HG03469 (cell line): Measurements from ENCODE around the gene ECPAS.
"Not testable (repeated sequence)": the region's sequence is repeated elsewhere in the genome, so short reads cannot be mapped to it uniquely, and the experiment has no call there.

ENCODE experiments used
- ATAC-seq: cut with Tn5 transposase; IDR thresholded peaks from one replicate; pipeline ENCODE4 v1.9.1; 2021; ENCODE audit warnings: mild to moderate bottlenecking, moderate library complexity, moderate number of reproducible peaks; ENCODE audit not compliant: unreplicated experiment

ECPAS gene

GRCh38 chr9:111429175-111429574, 55.0 kb downstream of the ECPAS start:
- no peak for ATAC-seq

- ATAC-seq, result no peak
Measured at GRCh38 chr9:111427186-111427585, 57.0 kb downstream of the ECPAS start.

GRCh38 chr9:111423389-111423788, 60.8 kb downstream of the ECPAS start:
- no peak for ATAC-seq

GRCh38 chr9:111414406-111414805, 69.8 kb downstream of the ECPAS start:
- ATAC-seq, result no peak

DNA sequence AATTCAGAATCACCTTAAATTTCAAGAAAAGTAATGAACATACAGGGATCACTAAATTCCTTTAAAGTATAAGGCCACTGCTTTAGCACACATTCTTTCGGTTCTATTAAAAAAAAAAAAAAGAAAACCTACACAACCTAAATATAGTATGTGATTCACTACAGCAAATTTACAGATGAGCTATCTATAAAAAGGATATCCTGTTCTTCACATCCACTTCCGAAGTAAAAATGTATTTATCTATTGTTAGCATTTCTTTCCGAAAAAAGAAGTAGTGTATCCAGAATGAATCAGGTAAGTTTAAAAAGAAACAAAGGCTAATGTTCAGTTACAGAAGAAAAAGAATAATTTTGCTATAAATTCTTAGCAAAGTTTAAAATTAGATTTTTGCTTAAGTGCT, 70.2 kb downstream of the ECPAS start:
- no peak for ATAC-seq

DNA sequence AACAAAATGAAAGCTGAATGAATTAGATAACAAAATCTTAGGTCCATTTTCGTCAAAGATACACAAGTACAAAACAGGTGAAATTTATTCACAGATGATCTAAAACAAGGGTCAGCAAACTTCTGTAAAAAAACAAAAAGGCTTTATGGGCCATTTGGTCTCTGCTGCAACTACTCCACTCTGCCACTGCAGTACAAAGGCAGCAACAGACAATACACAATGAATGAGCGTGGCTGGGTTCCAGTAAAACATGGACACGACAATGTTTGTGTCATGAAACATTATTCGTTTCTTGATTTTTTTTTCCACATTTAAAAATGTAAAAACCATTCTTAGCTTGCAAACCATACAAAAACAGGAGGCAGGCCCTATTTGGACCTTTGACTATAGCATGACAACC, 71.9 kb downstream of the ECPAS start:
- no peak for ATAC-seq

GRCh38 chr9:111411266-111411665, 72.9 kb downstream of the ECPAS start:
- ATAC-seq, result no peak

DNA sequence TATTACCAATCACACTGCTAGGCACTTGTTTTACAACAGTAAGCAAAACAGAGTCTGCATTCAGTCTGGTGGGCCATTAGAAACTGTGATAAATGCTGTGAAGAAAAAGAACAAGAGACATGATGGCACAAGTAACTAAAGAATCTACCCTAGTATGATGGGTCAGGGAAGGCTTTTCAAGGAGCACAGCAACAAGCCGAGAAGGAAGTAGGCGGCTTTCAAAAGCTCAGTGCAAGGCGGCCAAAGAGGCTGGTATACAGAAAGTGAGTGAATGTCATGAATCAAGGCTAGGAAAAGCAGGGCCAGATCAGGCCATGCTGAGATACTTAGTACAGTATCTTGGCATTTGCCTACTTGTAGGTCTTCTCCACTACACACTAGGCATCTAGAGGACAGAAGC, 76.4 kb downstream of the ECPAS start:
- no peak for ATAC-seq

DNA sequence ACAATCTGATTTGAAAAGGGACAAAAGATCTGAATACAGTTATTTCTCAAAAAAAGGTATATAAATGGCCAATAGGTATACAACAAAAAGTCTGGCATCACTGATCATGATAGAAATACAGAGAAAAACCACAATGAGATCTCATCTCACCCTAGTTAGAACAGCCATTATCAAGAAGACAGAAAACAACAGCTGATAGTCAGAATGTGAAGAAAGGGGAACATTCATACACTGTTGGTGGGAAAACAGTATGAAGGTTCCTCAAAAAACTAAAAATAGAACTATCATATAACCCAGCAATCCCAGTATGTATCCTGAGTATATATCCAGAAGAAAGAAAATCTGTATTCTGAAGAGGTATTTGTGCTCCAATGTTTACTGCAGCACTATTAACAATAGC, 78.5 kb downstream of the ECPAS start:
- no peak for ATAC-seq

- ATAC-seq, result not testable (repeated sequence)
Measured at GRCh38 chr9:111401486-111401885, 82.7 kb downstream of the ECPAS start.

GRCh38 chr9:111400564-111400898, 83.7 kb downstream of the ECPAS start:
- no peak for ATAC-seq

DNA sequence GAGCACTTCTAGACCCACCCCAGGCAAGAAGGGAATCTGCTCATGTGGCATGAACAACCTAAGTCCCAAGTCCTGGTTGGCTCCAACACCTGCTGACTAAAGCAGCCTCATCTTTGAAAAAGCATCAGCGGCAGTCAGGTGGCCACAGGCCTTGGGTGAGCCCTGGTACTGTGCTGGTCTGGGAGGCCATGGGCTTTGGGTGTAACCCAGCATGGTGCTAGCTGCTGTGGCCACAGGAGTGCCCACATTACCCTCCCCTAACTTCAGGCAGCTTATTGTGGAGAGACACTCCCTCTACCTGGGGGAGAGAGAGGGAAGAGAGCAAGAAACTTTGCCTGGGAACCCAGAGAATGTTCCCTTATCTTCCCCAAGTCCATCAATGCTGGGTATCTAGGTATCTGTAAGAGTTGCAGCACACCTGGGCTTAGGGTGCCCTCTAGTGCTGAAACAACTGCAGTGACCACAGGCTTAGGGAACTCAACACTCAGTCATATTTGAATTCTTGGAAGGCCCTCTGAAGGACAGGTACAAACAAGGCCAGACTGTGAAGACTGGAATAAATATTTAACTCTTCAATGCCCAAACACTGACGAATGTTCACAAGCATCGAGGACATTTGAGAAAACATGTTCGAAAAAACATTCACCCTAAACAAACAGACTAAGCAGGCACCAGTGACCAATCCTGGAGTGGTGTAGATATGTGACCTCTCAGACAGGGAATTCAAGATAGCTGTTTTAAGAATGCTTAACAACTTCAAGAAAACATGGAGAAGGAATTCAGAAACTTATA, 84.2 kb downstream of the ECPAS start:
- no peak for ATAC-seq

- ATAC-seq, result no peak
Measured at GRCh38 chr9:111399211-111399739, 84.9 kb downstream of the ECPAS start.

DNA sequence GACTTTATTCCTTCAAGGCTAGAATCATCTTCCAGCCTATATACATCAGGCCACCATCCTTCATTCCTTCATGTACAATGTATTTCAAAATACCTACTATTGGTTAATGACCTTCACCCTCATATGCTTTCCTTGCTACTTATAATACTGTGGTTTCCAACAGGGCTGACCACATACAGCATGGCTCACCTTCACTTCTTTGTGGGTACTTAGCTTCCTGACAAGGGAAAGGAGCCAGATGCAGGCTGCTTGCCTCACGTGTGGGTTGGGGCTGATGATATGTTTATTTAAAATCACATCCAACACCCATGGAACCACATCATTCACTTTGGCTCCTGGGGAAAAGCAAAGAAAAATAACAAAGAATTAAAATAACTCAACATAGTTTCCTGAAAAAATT, 90.2 kb downstream of the ECPAS start:
- ATAC-seq, result no peak

GRCh38 chr9:111389406-111389805, 94.8 kb downstream of the ECPAS start:
- no peak for ATAC-seq

GRCh38 chr9:111386386-111386785, 97.8 kb downstream of the ECPAS start:
- no peak for ATAC-seq

GRCh38 chr9:111381006-111381405, 103.2 kb downstream of the ECPAS start:
- ATAC-seq, result no peak

DNA sequence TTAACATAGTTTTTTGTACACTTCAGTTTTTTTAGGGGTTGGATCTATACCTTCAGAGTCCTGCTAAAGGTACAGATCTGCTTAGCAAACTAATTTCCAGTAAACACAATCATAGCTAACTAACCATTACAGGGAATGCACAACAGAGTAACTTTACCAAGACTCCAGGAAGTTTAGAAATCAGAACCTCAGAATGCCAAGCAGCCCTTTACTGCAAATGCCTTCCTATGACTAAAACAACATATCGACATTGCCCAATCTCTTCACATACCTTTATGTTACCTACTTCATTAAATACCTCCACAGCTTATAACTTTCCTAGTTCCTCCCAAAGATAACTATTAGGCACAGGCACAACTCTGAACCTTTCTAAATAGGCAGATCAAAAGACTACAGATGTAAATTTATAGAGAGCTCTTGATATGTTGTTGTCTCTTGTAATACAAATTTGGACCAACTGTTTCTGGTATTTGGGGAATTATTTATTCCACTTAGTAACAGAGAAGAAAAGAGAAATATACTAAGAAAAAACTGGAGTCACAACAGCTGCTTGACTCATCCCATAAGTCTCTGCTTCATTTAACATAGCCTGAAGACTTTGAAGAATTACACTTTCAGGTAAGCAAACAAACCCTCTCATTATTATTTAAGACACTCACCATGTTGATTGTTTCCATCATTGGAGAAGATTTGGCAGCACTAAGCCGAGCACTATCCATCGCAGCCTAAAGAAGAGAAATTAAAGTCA, 108.2 kb downstream of the ECPAS start:
- ATAC-seq, result no peak

GRCh38 chr9:111375062-111375461, 109.1 kb downstream of the ECPAS start:
- ATAC-seq, result no peak

DNA sequence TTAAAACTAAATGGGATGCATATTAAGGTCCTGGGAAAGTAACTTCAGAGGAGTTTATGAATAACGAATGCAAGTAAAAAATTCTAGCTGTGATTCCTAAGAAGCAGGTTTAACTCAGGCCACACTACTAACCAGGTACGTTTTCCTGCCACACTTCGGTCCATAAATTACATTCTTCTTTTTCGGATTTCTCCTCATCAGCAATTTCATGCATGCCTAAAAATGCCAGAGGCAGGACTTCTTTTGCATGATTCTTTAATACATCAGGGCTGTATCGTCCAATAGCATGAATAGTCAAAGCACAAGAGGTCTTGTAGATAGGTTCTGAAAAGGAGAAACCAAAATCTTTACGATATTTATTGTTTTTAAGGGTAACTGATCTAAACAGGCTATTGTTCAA, 111.9 kb downstream of the ECPAS start:
- no peak for ATAC-seq

GRCh38 chr9:111366978-111367377, 117.2 kb downstream of the ECPAS start:
- no peak for ATAC-seq

- no peak for ATAC-seq
Measured at GRCh38 chr9:111362526-111362925, 121.7 kb downstream of the ECPAS start.
